RPMI8226 (cell line): ENCODE data around the gene SETD9.
A peak's percentile ranks its signal among the peaks of the same experiment; 100 is the strongest.

ENCODE experiments used
- DNase-seq: peaks from one replicate; pipeline ENCODE4 v3.0.0-alpha.2; 2015

Gene SETD9

GRCh38 chr5:56909294-56910209 lies at the start of gene SETD9:
Gene SETD9 (plus strand): TSS chr5:56909596. CDS start chr5:56909646, 50 bp downstream.
- DNase-seq, result peak; percentile 100

DNA sequence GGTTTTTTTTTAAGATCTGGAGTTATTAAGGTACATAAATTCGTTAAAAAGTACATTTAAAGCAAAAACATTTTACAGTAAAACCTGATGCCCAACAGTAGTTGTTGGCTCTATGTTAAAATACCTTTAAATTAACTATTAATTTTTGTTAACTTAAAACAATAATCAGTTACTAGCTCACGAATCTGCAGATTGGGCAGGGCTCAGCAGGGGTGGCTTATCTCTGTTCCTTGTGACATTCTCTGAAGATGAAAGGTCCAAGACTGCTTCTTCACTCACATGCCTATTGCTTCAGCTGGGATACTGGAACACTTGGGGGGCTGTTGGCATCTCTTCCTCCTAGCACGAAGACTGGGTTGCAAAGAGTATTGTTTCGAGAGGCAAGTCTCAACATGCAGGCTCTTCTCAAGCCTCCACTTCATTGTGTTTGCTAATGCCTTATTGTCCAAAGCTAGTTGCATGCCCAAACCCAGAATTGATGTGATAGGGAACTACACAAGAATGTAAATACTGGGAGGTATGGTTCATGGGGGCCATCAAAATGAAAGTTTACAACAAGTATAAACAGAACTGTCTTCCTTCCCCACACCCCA lies 47.4 kb upstream of the SETD9 start:
- DNase-seq, result no peak

GRCh38 chr5:56862909-56863308 lies 46.5 kb upstream of the SETD9 start:
- no peak for DNase-seq

DNA sequence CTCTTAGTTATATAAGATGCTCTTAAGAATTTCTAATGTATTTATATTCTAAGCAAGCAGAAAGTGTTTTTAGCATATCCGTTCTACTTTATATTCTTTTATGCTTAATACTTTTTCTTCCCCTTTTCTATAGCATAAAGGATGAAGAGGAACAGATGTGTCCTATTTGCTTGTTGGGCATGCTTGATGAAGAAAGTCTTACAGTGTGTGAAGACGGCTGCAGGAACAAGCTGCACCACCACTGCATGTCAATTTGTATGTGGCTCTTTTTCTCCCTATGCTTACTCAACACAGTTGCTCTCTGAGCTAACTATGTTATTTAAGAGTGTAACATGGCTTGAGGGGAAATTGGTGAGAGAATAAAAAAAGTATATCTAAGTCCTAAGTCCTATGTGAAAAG lies 37.6 kb upstream of the SETD9 start:
- DNase-seq, result no peak

- DNase-seq, result no peak
Measured at GRCh38 chr5:56873056-56873455, 36.3 kb upstream of the SETD9 start.

GRCh38 chr5:56876327-56876726 lies 33.1 kb upstream of the SETD9 start:
- no peak for DNase-seq

- no peak for DNase-seq
Measured at GRCh38 chr5:56881571-56881970, 27.8 kb upstream of the SETD9 start.

DNA sequence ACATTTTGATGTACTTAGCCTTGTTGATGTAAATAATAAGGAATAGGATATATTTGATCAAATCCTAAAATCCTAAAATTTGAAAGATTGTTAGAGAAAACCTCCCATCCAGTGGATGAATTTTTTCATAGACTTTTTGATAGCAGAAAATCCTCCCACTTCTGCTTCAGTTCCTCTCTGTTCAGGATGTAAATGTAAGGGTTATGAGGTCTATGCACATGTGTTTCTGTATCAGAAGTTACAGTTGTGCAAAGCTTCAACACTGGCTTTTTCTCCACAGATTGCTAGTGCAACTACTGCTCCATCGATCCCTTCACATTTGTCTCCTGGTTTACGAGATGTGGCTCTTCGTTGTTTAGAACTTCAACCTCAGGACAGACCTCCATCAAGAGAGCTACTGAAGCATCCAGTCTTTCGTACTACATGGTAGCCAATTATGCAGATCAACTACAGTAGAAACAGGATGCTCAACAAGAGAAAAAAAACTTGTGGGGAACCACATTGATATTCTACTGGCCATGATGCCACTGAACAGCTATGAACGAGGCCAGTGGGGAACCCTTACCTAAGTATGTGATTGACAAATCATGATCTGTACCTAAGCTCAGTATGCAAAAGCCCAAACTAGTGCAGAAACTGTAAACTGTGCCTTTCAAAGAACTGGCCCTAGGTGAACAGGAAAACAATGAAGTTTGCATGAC lies 16.0 kb upstream of the SETD9 start:
- no peak for DNase-seq

- no peak for DNase-seq
Measured at GRCh38 chr5:56896763-56897162, 12.6 kb upstream of the SETD9 start.

- no peak for DNase-seq
Measured at GRCh38 chr5:56898213-56898612, 11.2 kb upstream of the SETD9 start.

DNA sequence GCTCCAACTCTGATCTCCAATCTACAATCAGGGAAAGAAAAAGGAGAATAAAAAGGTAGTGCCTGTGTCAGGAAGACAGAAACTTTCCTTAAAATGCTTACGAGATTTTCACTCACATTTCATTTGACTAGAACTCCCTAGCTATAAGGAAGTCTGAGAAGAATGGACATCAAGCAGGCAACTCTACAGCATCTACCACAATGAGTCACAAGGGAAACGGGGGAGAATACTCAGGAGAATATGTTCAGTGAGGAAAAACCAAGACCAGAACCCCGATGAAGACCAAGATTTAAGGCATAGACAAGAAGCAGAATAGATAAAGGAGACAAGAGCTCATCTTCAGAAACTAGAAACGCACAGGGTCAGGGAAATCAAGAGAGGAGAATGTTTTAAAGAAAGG lies 9.0 kb upstream of the SETD9 start:
- DNase-seq, result no peak

DNA sequence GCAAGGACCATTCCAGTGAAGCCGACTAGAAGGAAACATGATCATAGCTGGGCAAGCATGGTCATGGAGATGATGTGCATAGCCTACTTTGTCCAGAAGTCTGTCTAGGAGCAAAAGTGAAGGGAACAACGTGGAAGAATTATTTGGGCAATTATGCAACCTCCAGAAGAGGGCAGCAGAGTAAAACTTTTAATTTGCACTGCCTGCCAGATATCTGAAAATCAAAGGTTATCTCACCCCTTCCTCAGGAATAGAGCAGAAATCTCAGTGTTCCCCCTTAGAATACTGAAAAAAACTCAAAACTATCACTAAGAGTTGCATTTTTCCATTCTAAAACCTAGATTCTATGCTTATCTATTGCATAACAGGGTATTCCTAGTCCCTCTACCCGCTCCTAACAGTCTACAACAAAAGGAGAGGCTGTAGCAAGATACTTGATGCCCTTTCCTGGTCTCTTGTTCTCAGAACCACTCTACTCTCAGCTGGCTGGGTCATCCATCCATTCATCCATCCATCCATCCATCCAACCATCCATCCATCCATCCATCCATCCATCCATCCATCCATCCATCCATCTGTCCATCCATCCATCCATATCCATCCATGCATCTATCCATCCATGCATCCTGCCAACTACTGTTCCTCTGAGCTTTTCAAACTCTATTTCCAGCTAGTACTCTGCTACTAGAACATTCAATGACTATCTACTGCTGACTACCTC lies 8.4 kb upstream of the SETD9 start:
- peak; percentile 75 for DNase-seq

- no peak for DNase-seq
Measured at GRCh38 chr5:56908942-56909293, 478 bp upstream of the SETD9 start.

DNA sequence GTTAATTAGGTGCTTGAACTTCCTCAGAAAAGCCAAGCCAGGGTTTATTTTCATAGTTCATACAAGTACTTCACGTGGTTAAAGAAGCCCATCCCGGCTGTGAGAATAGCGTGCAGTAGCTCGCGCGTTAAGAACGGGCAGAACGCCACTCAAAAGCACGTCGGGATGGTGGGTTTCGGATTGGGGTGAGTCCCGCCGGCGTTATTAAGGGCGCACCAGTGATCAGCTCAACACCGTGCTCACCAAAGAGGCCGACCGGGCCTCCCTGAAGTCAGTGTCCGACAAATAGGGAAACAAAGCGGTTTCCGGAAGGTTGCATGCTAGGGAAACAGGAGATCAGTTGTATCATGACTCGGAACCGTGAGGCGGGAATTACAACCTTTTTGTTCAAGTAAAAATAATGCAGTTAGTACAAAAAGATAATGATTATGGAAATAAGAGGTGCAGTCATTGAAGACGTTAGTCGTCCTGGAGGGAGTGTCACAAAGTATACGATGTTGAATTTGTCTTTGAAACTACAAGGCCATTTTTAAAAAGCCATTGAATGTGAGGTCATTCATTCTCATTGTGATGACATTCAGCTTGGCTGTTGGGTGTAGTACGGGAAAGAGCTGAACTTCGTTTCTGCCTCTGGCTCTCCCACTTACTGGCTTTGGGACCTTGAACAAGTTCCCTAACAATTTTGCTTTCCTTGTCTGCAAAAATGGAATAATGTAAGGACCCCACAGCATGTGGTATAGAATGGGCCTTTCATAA lies 992 bp downstream of the SETD9 start:
- DNase-seq, result peak; percentile 65

GRCh38 chr5:56913766-56914165 lies 4.4 kb downstream of the SETD9 start:
- DNase-seq, result no peak

- no peak for DNase-seq
Measured at GRCh38 chr5:56914678-56915077, 5.3 kb downstream of the SETD9 start.

DNA sequence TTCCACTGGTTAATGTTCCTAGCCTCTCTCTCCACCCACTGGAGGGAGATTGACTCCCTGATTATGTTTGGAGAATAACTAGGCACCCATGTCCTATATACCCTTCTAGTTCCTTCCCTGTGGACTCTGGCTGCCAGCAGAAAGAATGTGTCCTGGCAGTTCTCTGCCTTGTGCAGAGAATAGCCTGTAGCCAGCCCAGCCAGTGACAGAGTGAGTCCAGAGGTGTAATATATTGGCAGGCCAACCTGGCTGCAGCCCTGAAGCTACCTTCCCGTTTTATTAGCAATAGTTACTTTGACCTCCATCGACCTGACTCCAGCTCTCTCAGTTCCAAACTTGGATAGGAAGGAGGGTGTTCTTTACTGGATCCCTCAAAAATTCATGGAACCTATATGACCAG lies 8.1 kb downstream of the SETD9 start:
- DNase-seq, result no peak

DNA sequence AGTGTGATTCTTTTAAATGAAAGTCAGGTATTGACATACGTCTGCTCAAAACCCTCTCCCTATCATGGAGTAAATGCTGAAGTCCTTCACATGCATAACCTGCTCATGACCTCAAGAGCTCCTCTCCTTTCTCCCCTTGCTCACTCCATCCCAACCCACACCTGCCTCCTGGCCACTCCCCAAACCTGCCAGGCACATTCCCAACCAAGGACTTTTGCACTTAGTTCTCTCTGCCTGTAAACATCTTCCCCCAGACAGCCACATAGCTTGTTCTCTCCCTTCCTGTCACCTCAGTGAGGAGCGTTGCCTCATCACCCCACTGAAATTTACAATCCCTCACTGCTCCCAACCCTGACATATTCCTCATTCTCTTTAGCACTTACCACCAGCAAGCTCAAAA lies 8.7 kb downstream of the SETD9 start:
- no peak for DNase-seq

- DNase-seq, result no peak
Measured at GRCh38 chr5:56919942-56920662, 10.7 kb downstream of the SETD9 start.

- no peak for DNase-seq
Measured at GRCh38 chr5:56922922-56923321, 13.5 kb downstream of the SETD9 start.

- DNase-seq, result no peak
Measured at GRCh38 chr5:56934325-56934724, 24.9 kb downstream of the SETD9 start.

DNA sequence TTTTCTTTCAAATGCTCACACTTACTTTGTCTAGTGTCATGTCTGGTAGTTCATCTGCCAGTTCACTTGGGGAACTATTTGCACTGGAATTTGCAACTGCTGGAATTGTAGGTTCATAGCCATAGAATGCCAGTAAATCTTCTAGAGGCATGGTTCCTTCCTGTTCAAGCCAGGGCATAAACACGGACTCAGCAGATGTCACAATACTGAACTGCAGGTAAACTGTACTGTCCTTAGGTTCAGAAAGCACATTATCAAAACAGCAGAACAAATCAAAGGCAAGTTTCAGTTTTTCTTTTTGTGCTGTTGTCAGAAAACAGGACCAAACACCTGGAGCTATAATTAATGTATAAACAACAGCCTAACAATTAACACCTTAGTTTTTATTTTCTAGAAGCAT lies 29.5 kb downstream of the SETD9 start:
- DNase-seq, result peak; percentile 37
